Right atrium auricular region (tissue), 2 donors: ENCODE measurements around the gene TBC1D10A. TPM values are rescaled to one million over a fixed set of nuclear protein-coding genes. Genes with fewer than 3 reads are reported as not detected.
A peak's percentile ranks its signal among the peaks of the same experiment; 100 is the strongest.

Experiments
- DNase-seq: peaks from one replicate; pipeline ENCODE4 v3.0.0-alpha.2; 2019; ENCODE audit warnings: low spot score
- H3K27ac ChIP-seq, 2 donors: fragments of 200-600 bp; sonication (generic); 1 replicate in 1 of 2; 2 replicates in 1 of 2; pipeline ENCODE4 v1.5.1; 2016 to 2019
- H3K27me3 ChIP-seq, 2 donors: fragments of 200-600 bp; sonication (generic); one replicate each; pipeline versions ENCODE4 v1.5.1 to v1.6.0; 2017 to 2019
- H3K36me3 ChIP-seq: fragments of 200-600 bp; sonication (generic); one replicate; pipeline ENCODE4 v1.5.1; 2016
- H3K4me1 ChIP-seq, 2 donors: fragments of 200-600 bp; sonication (generic); one replicate each; pipeline versions ENCODE4 v1.5.1 to v1.6.0; 2017 to 2019
- H3K4me3 ChIP-seq, 2 donors: fragments of 200-600 bp; sonication (generic); 1 replicate in 1 of 2; 2 replicates in 1 of 2; pipeline ENCODE4 v1.5.1; 2017 to 2019; ENCODE audit warnings: mild to moderate bottlenecking in 1 of 2, moderate library complexity in 1 of 2
- H3K9me3 ChIP-seq, 2 donors: fragments of 200-600 bp; sonication (generic); one replicate each; pipeline ENCODE4 v1.5.1; 2019
- CTCF ChIP-seq, 2 donors: fragments of 200-600 bp; sonication (generic); IDR thresholded peaks; one replicate each; pipeline ENCODE4 v1.5.1; 2019; ENCODE audit warnings: antibody characterized with exemption in 2 of 2
- total RNA-seq, 2 donors: library from RNA; depleted of rRNA; stranded (reverse); fragments of >200 nt; gene quantifications; one replicate each; pipeline ENCODE4 v1.1.0, GENCODE V29; 2016

TBC1D10A gene
- total RNA-seq, 2 donors from 2014 or later: 5.9 to 9.3 TPM

- H3K27me3 ChIP-seq: no peaks in the 10 kb centered on the region
- peaks cover 2 to 85% of the 10 kb centered on the region in 2 donors for H3K4me1 ChIP-seq
- no peak overlapping the region for H3K4me3 ChIP-seq
- H3K9me3 ChIP-seq: no peaks in the 10 kb centered on the region
- no peak for TF ChIP-seq CTCF (IDR thresholded peaks at IDR 0.05)
- H3K27ac ChIP-seq: peak overlapping the region; percentile 78 to 83
- no peaks in the 10 kb centered on the region for H3K36me3 ChIP-seq
- DNase-seq: peak; percentile 84
Measured at GRCh38 chr22:30310881-30311771, 15.6 kb downstream of the TBC1D10A start.

GRCh38 chr22:30309951-30310741, 16.6 kb downstream of the TBC1D10A start:
- Histone ChIP-seq H3K36me3 (no peaks in the 10 kb centered on the region), H3K27me3 (no peaks in the 10 kb centered on the region), H3K4me1 (peaks cover 2 to 89% of the 10 kb centered on the region in 2 donors), H3K9me3 (no peaks in the 10 kb centered on the region), H3K4me3 (no peak overlapping the region), H3K27ac (peak overlapping the region; percentile 78 to 83)
- peak; percentile 80 for DNase-seq
- TF ChIP-seq CTCF (IDR thresholded peaks at IDR 0.05): no peak

- H3K9me3 ChIP-seq: no peaks in the 10 kb centered on the region
- peaks cover under 1% of the 10 kb centered on the region for H3K36me3 ChIP-seq
- H3K4me3 ChIP-seq: no peak overlapping the region
- no peak for DNase-seq
- H3K27me3 ChIP-seq: no peaks in the 10 kb centered on the region
- H3K4me1 ChIP-seq: peaks cover 2 to 96% of the 10 kb centered on the region in 2 donors
- peak overlapping the region; percentile 8 to 83 for H3K27ac ChIP-seq
- no peak for TF ChIP-seq CTCF (IDR thresholded peaks at IDR 0.05)
Measured at GRCh38 chr22:30308518-30309230, 18.1 kb downstream of the TBC1D10A start.

- Histone ChIP-seq H3K27me3 (no peaks in the 10 kb centered on the region), H3K4me1 (peaks cover 2 to 99% of the 10 kb centered on the region in 2 donors), H3K36me3 (peaks cover 7% of the 10 kb centered on the region), H3K9me3 (no peaks in the 10 kb centered on the region), H3K4me3 (no peak overlapping the region), H3K27ac (peak overlapping the region in 1 of 2 donors; percentile 8)
- no peak for TF ChIP-seq CTCF (IDR thresholded peaks at IDR 0.05)
- DNase-seq: no peak
Measured at GRCh38 chr22:30308093-30308492, 18.6 kb downstream of the TBC1D10A start.

- Histone ChIP-seq H3K4me1 (peaks cover 2 to 100% of the 10 kb centered on the region in 2 donors), H3K4me3 (no peak overlapping the region), H3K27ac (peak overlapping the region; percentile 75 to 79), H3K27me3 (no peaks in the 10 kb centered on the region), H3K36me3 (peaks cover 10% of the 10 kb centered on the region), H3K9me3 (no peaks in the 10 kb centered on the region)
- no peak for DNase-seq
- TF ChIP-seq CTCF (IDR thresholded peaks at IDR 0.05): no peak
Measured at GRCh38 chr22:30307041-30307574, 19.6 kb downstream of the TBC1D10A start.
